Astrocyte (in vitro differentiated cells and primary cell): ENCODE results near the gene MDK. TPM values are rescaled to one million over a fixed set of nuclear protein-coding genes. Genes with fewer than 3 reads are reported as not detected.
A peak's percentile ranks its signal among the peaks of the same experiment; 100 is the strongest.

Source experiments
- DNase-seq: peaks from one replicate; pipeline ENCODE4 v3.0.0-alpha.2; 2010; ENCODE audit warnings: low read depth
- FAIRE-seq: peaks from 2 replicates; lab custom pipeline; 2011; peaks lifted over from hg19 to GRCh38; lab: Jason Lieb, UNC
- H2AFZ ChIP-seq: 2 replicates; pipeline ENCODE4 v1.6.0; 2012; ENCODE audit warnings: low read depth, low read length, inconsistent platforms
- H3K27ac ChIP-seq: 2 replicates; pipeline ENCODE4 v1.5.1; 2011; ENCODE audit warnings: low read depth, low read length, inconsistent platforms
- H3K27me3 ChIP-seq: 2 replicates; pipeline ENCODE4 v1.6.0; 2011; ENCODE audit warnings: low read length, inconsistent platforms; ENCODE audit not compliant: insufficient read depth
- H3K36me3 ChIP-seq: 2 replicates; pipeline ENCODE4 v1.5.1; 2011; ENCODE audit warnings: low read length, inconsistent platforms; ENCODE audit not compliant: insufficient read depth
- H3K4me1 ChIP-seq: 2 replicates; pipeline ENCODE4 v1.5.1; 2011; ENCODE audit warnings: low read length, inconsistent platforms; ENCODE audit not compliant: insufficient read depth
- H3K4me2 ChIP-seq: 2 replicates; pipeline ENCODE4 v1.6.0; 2012; ENCODE audit warnings: low read length, inconsistent platforms
- H3K4me3 ChIP-seq: 2 replicates; pipeline ENCODE4 v1.5.1; 2011; ENCODE audit warnings: low read depth, mild to moderate bottlenecking, low read length, inconsistent platforms; ENCODE audit not compliant: insufficient read depth
- H3K79me2 ChIP-seq: 2 replicates; pipeline ENCODE4 v1.6.0; 2012; ENCODE audit warnings: mild to moderate bottlenecking, low read length, inconsistent platforms; ENCODE audit not compliant: insufficient read depth
- H3K9ac ChIP-seq: 2 replicates; pipeline ENCODE4 v1.6.0; 2012; ENCODE audit warnings: mild to moderate bottlenecking, low read length, inconsistent platforms
- H3K9me3 ChIP-seq: 2 replicates; pipeline ENCODE4 v1.5.1; 2012; ENCODE audit warnings: low read depth, mild to moderate bottlenecking, low read length, inconsistent platforms; ENCODE audit not compliant: insufficient read depth
- H4K20me1 ChIP-seq: 2 replicates; pipeline ENCODE4 v1.6.0; 2012; ENCODE audit warnings: low read length, inconsistent platforms; ENCODE audit not compliant: insufficient read depth
- H3K27ac Mint-ChIP-seq: one replicate; pipeline ENCODE4 v1.8.0; 2021; ENCODE audit warnings: mild to moderate bottlenecking, mixed read lengths; ENCODE audit not compliant: unreplicated experiment
- H3K27me3 Mint-ChIP-seq: one replicate; pipeline ENCODE4 v1.8.0; 2021; ENCODE audit warnings: low read depth, mixed read lengths; ENCODE audit not compliant: unreplicated experiment
- H3K36me3 Mint-ChIP-seq: one replicate; pipeline ENCODE4 v1.8.0; 2021; ENCODE audit warnings: low read depth, mixed read lengths; ENCODE audit not compliant: unreplicated experiment
- H3K4me1 Mint-ChIP-seq: one replicate; pipeline ENCODE4 v1.8.0; 2021; ENCODE audit warnings: low read depth, mixed read lengths; ENCODE audit not compliant: unreplicated experiment
- H3K4me3 Mint-ChIP-seq: one replicate; pipeline ENCODE4 v1.8.0; 2021; ENCODE audit warnings: mild to moderate bottlenecking, moderate library complexity, mixed read lengths; ENCODE audit not compliant: unreplicated experiment
- H3K9me3 Mint-ChIP-seq: one replicate; pipeline ENCODE4 v1.8.0; 2021; ENCODE audit warnings: mild to moderate bottlenecking, mixed read lengths; ENCODE audit not compliant: unreplicated experiment
- CTCF ChIP-seq: IDR thresholded peaks from 2 replicates; pipeline ENCODE4 v1.5.1; 2011; ENCODE audit warnings: low read depth, mild to moderate bottlenecking, inconsistent platforms, low read length, moderate library complexity; ENCODE audit not compliant: insufficient read depth
- EZH2 ChIP-seq: IDR thresholded peaks from 2 replicates; pipeline ENCODE4 v1.6.1; 2012; ENCODE audit warnings: mild to moderate bottlenecking, low read length, inconsistent platforms; ENCODE audit not compliant: insufficient read depth
- total RNA-seq: library from RNA; stranded (reverse); gene quantifications from 2 replicates; pipeline ENCODE4 v1.2.1, GENCODE V29; 2021

Gene MDK
- total RNA-seq, 1 donor from 2014 or later, result 325 TPM

GRCh38 chr11:46348566-46349401, 32.7 kb upstream of the MDK start:
- Mint-ChIP-seq H3K4me1 (peaks cover 21% of the 10 kb centered on the region), H3K4me3 (peak overlapping the region; percentile 88), H3K27ac (peak overlapping the region; percentile 50), H3K27me3 (no peaks in the 10 kb centered on the region), H3K36me3 (no peaks in the 10 kb centered on the region), H3K9me3 (no peaks in the 10 kb centered on the region)
- peaks cover 19% of the 10 kb centered on the region for H3K4me1 ChIP-seq
- H4K20me1 ChIP-seq, result peaks cover 56% of the 10 kb centered on the region
- TF ChIP-seq EZH2 (no peak), CTCF (no peak)
- peak overlapping the region; percentile 85 for H3K9ac ChIP-seq
- FAIRE-seq (no peak), DNase-seq (no peak)
- H3K79me2 ChIP-seq, result peaks cover 61% of the 10 kb centered on the region
- H3K27me3 ChIP-seq, result no peaks in the 10 kb centered on the region
- no peak overlapping the region for H2AFZ ChIP-seq
- no peak overlapping the region for H3K27ac ChIP-seq
- H3K4me2 ChIP-seq, result peak overlapping the region; percentile 98
- H3K4me3 ChIP-seq, result peak overlapping the region; percentile 86
- no peaks in the 10 kb centered on the region for H3K36me3 ChIP-seq
- H3K9me3 ChIP-seq, result no peaks in the 10 kb centered on the region

GRCh38 chr11:46350695-46351094, 30.8 kb upstream of the MDK start:
- H3K36me3 Mint-ChIP-seq, result no peaks in the 10 kb centered on the region
- no peak for TF ChIP-seq EZH2
- no peak for TF ChIP-seq CTCF
- H3K9me3 Mint-ChIP-seq, result no peaks in the 10 kb centered on the region
- Histone ChIP-seq H3K27me3 (no peaks in the 10 kb centered on the region), H3K9ac (no peak overlapping the region), H3K79me2 (peaks cover 72% of the 10 kb centered on the region), H2AFZ (no peak overlapping the region), H3K4me2 (no peak overlapping the region), H3K4me3 (no peak overlapping the region), H3K27ac (no peak overlapping the region), H4K20me1 (peaks cover 67% of the 10 kb centered on the region), H3K4me1 (peaks cover 16% of the 10 kb centered on the region), H3K9me3 (no peaks in the 10 kb centered on the region), H3K36me3 (no peaks in the 10 kb centered on the region)
- DNase-seq, result no peak
- peaks cover 16% of the 10 kb centered on the region for H3K4me1 Mint-ChIP-seq
- no peaks in the 10 kb centered on the region for H3K27me3 Mint-ChIP-seq
- no peak for FAIRE-seq
- H3K4me3 Mint-ChIP-seq, result no peak overlapping the region
- no peak overlapping the region for H3K27ac Mint-ChIP-seq

- H3K4me1 ChIP-seq, result peaks cover 12% of the 10 kb centered on the region
- no peaks in the 10 kb centered on the region for H3K27me3 Mint-ChIP-seq
- peaks cover 74% of the 10 kb centered on the region for H3K79me2 ChIP-seq
These were observed 30.3 kb upstream of the MDK start for GRCh38 chr11:46351148-46351547.

More at GRCh38 chr11:46351148-46351547, 30.3 kb upstream of the MDK start:
- Histone ChIP-seq H3K9me3 (no peaks in the 10 kb centered on the region), H3K9ac (no peak overlapping the region), H4K20me1 (peaks cover 70% of the 10 kb centered on the region), H3K27me3 (no peaks in the 10 kb centered on the region), H3K4me2 (no peak overlapping the region), H2AFZ (no peak overlapping the region), H3K4me3 (no peak overlapping the region), H3K36me3 (no peaks in the 10 kb centered on the region), H3K27ac (no peak overlapping the region)
- H3K27ac Mint-ChIP-seq, result no peak overlapping the region
- FAIRE-seq (no peak), DNase-seq (no peak)
- H3K9me3 Mint-ChIP-seq, result no peaks in the 10 kb centered on the region
- TF ChIP-seq CTCF (no peak), EZH2 (no peak)
- peaks cover 2% of the 10 kb centered on the region for H3K36me3 Mint-ChIP-seq
- H3K4me1 Mint-ChIP-seq, result peaks cover 17% of the 10 kb centered on the region
- no peak overlapping the region for H3K4me3 Mint-ChIP-seq
